K562 (cell line): Measurements from ENCODE around the gene WSCD2. TPM values are rescaled to one million over a fixed set of nuclear protein-coding genes. Genes with fewer than 3 reads are reported as not detected.

ENCODE experiments used
- ZNF507 ChIP-seq: conservative IDR thresholded peaks from 2 replicates; pipeline ENCODE4 v1.6.1; 2017; ENCODE audit warnings: missing genetic modification characterization, missing compliant biosample characterization
- ZNF717 ChIP-seq: fragments of 250-450 bp; sonication (Bioruptor Pico); IDR thresholded peaks from 2 replicates; pipeline ENCODE4 v1.5.0; 2021
- polyA plus RNA-seq, 8 experiments: library from polyadenylated mRNA; depleted of rRNA in 4 of 8; stranded (reverse) in 5 of 8; unstranded in 3 of 8; fragments of >200 nt; fragmentation: Nextera tagmentation in 2 of 8; fragmentation: Illumina TruSeq in 1 of 8; extraction: Ambion mirVana in 2 of 8; extraction: Trizol in 1 of 8; gene quantifications; 2 replicates each; pipeline versions ENCODE4 v1.2.1 to v1.2.3, GENCODE V29; 2011 to 2014; ENCODE audit warnings: inconsistent platforms in 1 of 8, missing spikeins in 1 of 8
- total RNA-seq, 7 experiments: library from RNA; depleted of rRNA in 6 of 7; stranded (reverse); fragments of >200 nt in 6 of 7; fragmentation: Illumina TruSeq in 2 of 7; extraction: Trizol in 2 of 7; gene quantifications; 2 replicates each; pipeline versions ENCODE4 v1.2.1 to v1.2.3, GENCODE V29; 2011 to 2021; ENCODE audit warnings: low replicate concordance in 1 of 7
- TF ChIP-seq, protein P1 (sequence below), 2 experiments: fragments of 450-650 bp in 1 of 2; sonication (generic) in 1 of 2; formaldehyde crosslinking in 1 of 2; IDR thresholded peaks; 2 replicates each; pipeline versions ENCODE4 v1.7.1 to v1.9.0; 2016 to 2022; ENCODE audit warnings: inconsistent platforms in 1 of 2, mild to moderate bottlenecking in 1 of 2, missing genetic modification reagents in 1 of 2

The WSCD2 gene
- total and polyA plus RNA-seq, 9 of the 15 experiments (the other 6 are each of a cell fraction or from before 2014, with no cell fraction given), result 0.72 to 14.1 (median 4.0) TPM

DNA sequence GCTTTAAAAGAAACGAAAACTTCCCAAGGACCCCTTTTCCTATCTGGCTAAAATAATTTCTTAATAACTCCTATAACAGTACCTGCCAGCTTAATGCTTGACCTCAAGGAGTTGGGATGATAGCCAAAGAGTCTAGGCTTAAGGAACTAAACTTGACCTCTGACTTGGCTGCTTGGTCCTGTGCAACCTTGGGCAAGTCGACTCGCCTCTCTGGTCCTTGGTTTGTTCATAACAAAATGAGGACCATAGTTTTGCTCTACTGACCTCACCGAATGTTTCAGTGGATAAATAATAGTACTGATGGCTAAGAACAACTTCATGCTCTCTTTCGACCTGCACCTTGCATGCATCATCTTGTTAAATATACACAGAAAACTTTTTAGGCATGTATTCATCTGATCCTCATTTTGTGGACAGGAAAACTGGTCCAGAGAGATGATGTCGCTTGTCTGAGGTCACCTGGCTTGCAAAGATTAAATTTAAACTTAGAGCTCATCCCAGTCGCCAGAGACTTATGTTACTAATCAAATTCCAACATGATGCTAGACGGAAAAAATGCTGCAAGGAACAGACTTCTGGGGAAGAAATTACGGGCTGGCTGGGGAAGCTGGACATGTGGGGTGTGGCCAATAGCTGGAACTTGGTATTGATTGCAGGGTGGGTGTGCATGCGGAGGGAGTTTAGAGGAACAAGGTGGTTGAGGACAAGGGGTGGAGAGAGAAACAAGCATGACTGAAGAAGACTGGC, 38.0 kb upstream of the WSCD2 start (continued):
- TF ChIP-seq, protein P1, sequence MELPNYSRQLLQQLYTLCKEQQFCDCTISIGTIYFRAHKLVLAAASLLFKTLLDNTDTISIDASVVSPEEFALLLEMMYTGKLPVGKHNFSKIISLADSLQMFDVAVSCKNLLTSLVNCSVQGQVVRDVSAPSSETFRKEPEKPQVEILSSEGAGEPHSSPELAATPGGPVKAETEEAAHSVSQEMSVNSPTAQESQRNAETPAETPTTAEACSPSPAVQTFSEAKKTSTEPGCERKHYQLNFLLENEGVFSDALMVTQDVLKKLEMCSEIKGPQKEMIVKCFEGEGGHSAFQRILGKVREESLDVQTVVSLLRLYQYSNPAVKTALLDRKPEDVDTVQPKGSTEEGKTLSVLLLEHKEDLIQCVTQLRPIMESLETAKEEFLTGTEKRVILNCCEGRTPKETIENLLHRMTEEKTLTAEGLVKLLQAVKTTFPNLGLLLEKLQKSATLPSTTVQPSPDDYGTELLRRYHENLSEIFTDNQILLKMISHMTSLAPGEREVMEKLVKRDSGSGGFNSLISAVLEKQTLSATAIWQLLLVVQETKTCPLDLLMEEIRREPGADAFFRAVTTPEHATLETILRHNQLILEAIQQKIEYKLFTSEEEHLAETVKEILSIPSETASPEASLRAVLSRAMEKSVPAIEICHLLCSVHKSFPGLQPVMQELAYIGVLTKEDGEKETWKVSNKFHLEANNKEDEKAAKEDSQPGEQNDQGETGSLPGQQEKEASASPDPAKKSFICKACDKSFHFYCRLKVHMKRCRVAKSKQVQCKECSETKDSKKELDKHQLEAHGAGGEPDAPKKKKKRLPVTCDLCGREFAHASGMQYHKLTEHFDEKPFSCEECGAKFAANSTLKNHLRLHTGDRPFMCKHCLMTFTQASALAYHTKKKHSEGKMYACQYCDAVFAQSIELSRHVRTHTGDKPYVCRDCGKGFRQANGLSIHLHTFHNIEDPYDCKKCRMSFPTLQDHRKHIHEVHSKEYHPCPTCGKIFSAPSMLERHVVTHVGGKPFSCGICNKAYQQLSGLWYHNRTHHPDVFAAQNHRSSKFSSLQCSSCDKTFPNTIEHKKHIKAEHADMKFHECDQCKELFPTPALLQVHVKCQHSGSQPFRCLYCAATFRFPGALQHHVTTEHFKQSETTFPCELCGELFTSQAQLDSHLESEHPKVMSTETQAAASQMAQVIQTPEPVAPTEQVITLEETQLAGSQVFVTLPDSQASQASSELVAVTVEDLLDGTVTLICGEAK (IDR thresholded peaks at IDR 0.05), result no peak
- TF ChIP-seq, protein P1 (CRISPR knock-in tag; IDR thresholded peaks at IDR 0.05), result no peak
- no peak for TF ChIP-seq ZNF507 (tag)
- no peak for TF ChIP-seq ZNF717 (CRISPR knock-in tag)
- TF ChIP-seq, all 486 proteins: peak for 5
